Transverse colon (tissue), 4 donors: ENCODE measurements around the gene GALP.

ENCODE experiments used
- EP300 ChIP-seq: sonication (generic); formaldehyde crosslinking; IDR thresholded peaks from one replicate; pipeline ENCODE4 v1.6.1; 2017; ENCODE audit warnings: antibody characterized with exemption, low read depth
- POLR2A ChIP-seq: fragments of 450-650 bp; IDR thresholded peaks from one replicate; pipeline ENCODE4 v1.6.1; 2016; ENCODE audit warnings: antibody characterized with exemption, mild to moderate bottlenecking, moderate library complexity
- POLR2AphosphoS5 ChIP-seq, 3 donors: sonication (generic); formaldehyde crosslinking; IDR thresholded peaks; one replicate each; pipeline ENCODE4 v1.6.1; 2016; ENCODE audit warnings: antibody characterized with exemption in 3 of 3
- TF ChIP-seq, protein P1 (sequence below), 5 experiments: fragments of 200-600 bp in 3 of 5; fragments of 450-650 bp in 2 of 5; sonication (generic) in 3 of 5; IDR thresholded peaks; 1 replicate in 2 of 5; 2 replicates in 3 of 5; pipeline ENCODE4 v1.5.1; 2016 to 2017; ENCODE audit warnings: antibody characterized with exemption in 5 of 5, inconsistent platforms in 3 of 5, mild to moderate bottlenecking in 2 of 5, moderate library complexity in 1 of 5

DNA sequence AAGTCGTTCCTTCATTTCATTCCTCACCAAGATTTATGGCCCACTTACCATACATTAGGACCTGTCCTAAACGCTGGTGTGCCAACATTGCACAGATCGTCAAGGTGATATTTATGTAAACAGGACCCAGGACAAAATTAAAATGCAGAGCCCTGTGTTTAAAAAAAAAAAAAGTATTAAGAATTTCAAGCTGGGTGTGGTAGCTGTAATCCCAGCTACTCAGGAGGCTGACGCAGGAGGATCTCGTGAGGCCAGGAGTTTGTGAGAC, 41.2 kb upstream of the GALP start:
- TF ChIP-seq, protein P1, sequence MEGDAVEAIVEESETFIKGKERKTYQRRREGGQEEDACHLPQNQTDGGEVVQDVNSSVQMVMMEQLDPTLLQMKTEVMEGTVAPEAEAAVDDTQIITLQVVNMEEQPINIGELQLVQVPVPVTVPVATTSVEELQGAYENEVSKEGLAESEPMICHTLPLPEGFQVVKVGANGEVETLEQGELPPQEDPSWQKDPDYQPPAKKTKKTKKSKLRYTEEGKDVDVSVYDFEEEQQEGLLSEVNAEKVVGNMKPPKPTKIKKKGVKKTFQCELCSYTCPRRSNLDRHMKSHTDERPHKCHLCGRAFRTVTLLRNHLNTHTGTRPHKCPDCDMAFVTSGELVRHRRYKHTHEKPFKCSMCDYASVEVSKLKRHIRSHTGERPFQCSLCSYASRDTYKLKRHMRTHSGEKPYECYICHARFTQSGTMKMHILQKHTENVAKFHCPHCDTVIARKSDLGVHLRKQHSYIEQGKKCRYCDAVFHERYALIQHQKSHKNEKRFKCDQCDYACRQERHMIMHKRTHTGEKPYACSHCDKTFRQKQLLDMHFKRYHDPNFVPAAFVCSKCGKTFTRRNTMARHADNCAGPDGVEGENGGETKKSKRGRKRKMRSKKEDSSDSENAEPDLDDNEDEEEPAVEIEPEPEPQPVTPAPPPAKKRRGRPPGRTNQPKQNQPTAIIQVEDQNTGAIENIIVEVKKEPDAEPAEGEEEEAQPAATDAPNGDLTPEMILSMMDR (IDR thresholded peaks at IDR 0.05) = no peak
- TF ChIP-seq POLR2A (no peak), EP300 (no peak), POLR2AphosphoS5 (IDR thresholded peaks at IDR 0.05) (no peak)
